HG03558 (cell line): ENCODE measurements around the gene CRTC3.
"Not testable (repeated sequence)": the region's sequence is repeated elsewhere in the genome, so short reads cannot be mapped to it uniquely, and the experiment has no call there.

Experiments
- ATAC-seq: cut with Tn5 transposase; IDR thresholded peaks from one replicate; pipeline ENCODE4 v1.9.1; 2021; ENCODE audit warnings: moderate number of reproducible peaks; ENCODE audit not compliant: unreplicated experiment; ENCODE audit errors: extremely low read depth

Gene CRTC3

GRCh38 chr15:90519688-90520087, 10.0 kb upstream of the CRTC3 start:
- ATAC-seq: no peak

- ATAC-seq: no peak
Observed at GRCh38 chr15:90520365-90520764, 9.4 kb upstream of the CRTC3 start.

- ATAC-seq: no peak
Observed at GRCh38 chr15:90523373-90523772, 6.3 kb upstream of the CRTC3 start.

GRCh38 chr15:90524018-90524803, 5.5 kb upstream of the CRTC3 start:
- not testable (repeated sequence) for ATAC-seq

GRCh38 chr15:90529011-90529370, 732 bp upstream of the CRTC3 start:
- ATAC-seq: no peak

GRCh38 chr15:90530250-90531051, 728 bp downstream of the CRTC3 start:
- ATAC-seq: peak; percentile 18

- no peak for ATAC-seq
Observed at GRCh38 chr15:90531147-90531546, 1.4 kb downstream of the CRTC3 start.

GRCh38 chr15:90535254-90535653, 5.5 kb downstream of the CRTC3 start:
- no peak for ATAC-seq

GRCh38 chr15:90539789-90540188, 10.1 kb downstream of the CRTC3 start:
- ATAC-seq: no peak

GRCh38 chr15:90540768-90541167, 11.0 kb downstream of the CRTC3 start:
- no peak for ATAC-seq

GRCh38 chr15:90545095-90545494, 15.4 kb downstream of the CRTC3 start:
- no peak for ATAC-seq

- no peak for ATAC-seq
Observed at GRCh38 chr15:90547540-90547939, 17.8 kb downstream of the CRTC3 start.

GRCh38 chr15:90550919-90551318, 21.2 kb downstream of the CRTC3 start:
- ATAC-seq: no peak

- no peak for ATAC-seq
Observed at GRCh38 chr15:90552162-90552928, 22.6 kb downstream of the CRTC3 start.

- ATAC-seq: no peak
Observed at GRCh38 chr15:90552929-90553211, 23.1 kb downstream of the CRTC3 start.

- no peak for ATAC-seq
Observed at GRCh38 chr15:90553248-90553745, 23.6 kb downstream of the CRTC3 start.

- ATAC-seq: no peak
Observed at GRCh38 chr15:90557186-90558084, 27.7 kb downstream of the CRTC3 start.

GRCh38 chr15:90558171-90558573, 28.4 kb downstream of the CRTC3 start:
- no peak for ATAC-seq

GRCh38 chr15:90559119-90559518, 29.4 kb downstream of the CRTC3 start:
- ATAC-seq: no peak

GRCh38 chr15:90560229-90560776, 30.6 kb downstream of the CRTC3 start:
- no peak for ATAC-seq
